K562 (cell line): Measurements from ENCODE around the gene OPRM1. TPM values are rescaled to one million over a fixed set of nuclear protein-coding genes. Genes with fewer than 3 reads are reported as not detected.

Experiments used
- ATAC-seq: fragments of 200-7000 bp; cut with Tn5 transposase; 3 replicates; pipeline ENCODE4 v1.9.1; 2020; ENCODE audit warnings: moderate library complexity
- BruUV-seq: library from RNA; stranded (reverse); fragments of 400-500 nt; replicated peaks from 2 replicates; lab custom pipeline; 2021; lab: Mats Ljungman, UMichigan
- CTCF ChIA-PET: fragments of 300-600 bp; formaldehyde crosslinking; extraction: SDS; loops from one replicate; lab custom pipeline; 2021; ENCODE audit warnings: low intra/inter-chr PET ratio; lab: Yijun Ruan, JAX
- POLR2A ChIA-PET: fragments of 300-600, 350-650 bp; sonication (Branson Sonifier 250); formaldehyde crosslinking; extraction: SDS; loops from one replicate; lab custom pipeline; 2021; ENCODE audit warnings: antibody characterized with exemption, inconsistent platforms; lab: Yijun Ruan, JAX
- DNase-seq, 4 experiments: peaks; one replicate each; pipeline versions ENCODE4 v3.0.0 to v3.0.0-alpha.2; 2011 to 2018; ENCODE audit warnings: low spot score in 3 of 4, mixed read lengths in 3 of 4; ENCODE audit errors: extremely low read depth in 1 of 4
- FAIRE-seq: peaks from 2 replicates; lab custom pipeline; 2011; peaks lifted over from hg19 to GRCh38; lab: Jason Lieb, UNC
- H2AFZ ChIP-seq: 2 replicates; pipeline ENCODE4 v1.6.0; 2011; ENCODE audit warnings: low read depth, low read length, control low read depth, inconsistent platforms
- H3K27ac ChIP-seq: fragments of 200-600 bp; 3 replicates; pipeline ENCODE4 v1.8.0; 2011; ENCODE audit warnings: low read depth, mild to moderate bottlenecking, control low read depth, inconsistent platforms, low read length, moderate library complexity, mixed read lengths; ENCODE audit errors: extremely low read depth
- H3K27me3 ChIP-seq, 2 experiments: fragments of 300-600 bp in 1 of 2; 2 replicates in 1 of 2; 3 replicates in 1 of 2; pipeline versions ENCODE4 v1.6.0 to v1.8.0; 2011; ENCODE audit warnings: inconsistent platforms in 2 of 2, low read length in 2 of 2, mild to moderate bottlenecking in 1 of 2, mixed read lengths in 1 of 2, moderate library complexity in 1 of 2; ENCODE audit not compliant: control insufficient read depth in 2 of 2, insufficient read depth in 2 of 2
- H3K36me3 ChIP-seq: fragments of 300-600 bp; 3 replicates; pipeline ENCODE4 v1.8.0; 2011; ENCODE audit warnings: mild to moderate bottlenecking, low read length, inconsistent platforms; ENCODE audit not compliant: control insufficient read depth, insufficient read depth
- H3K4me1 ChIP-seq, 2 experiments: fragments of 200-600 bp in 1 of 2; replicated peaks in 1 of 2; 2 replicates in 1 of 2; 3 replicates in 1 of 2; pipeline versions ENCODE4 v1.5.1 to v1.8.0; 2011; ENCODE audit warnings: inconsistent platforms in 2 of 2, low read length in 2 of 2, mild to moderate bottlenecking in 1 of 2, mixed read lengths in 1 of 2, moderate library complexity in 1 of 2; ENCODE audit not compliant: control insufficient read depth in 2 of 2, insufficient read depth in 2 of 2
- H3K4me2 ChIP-seq: 2 replicates; pipeline ENCODE4 v1.6.1; 2011; ENCODE audit warnings: low read length, control low read depth, inconsistent platforms, mixed read lengths; ENCODE audit not compliant: insufficient read depth
- H3K4me3 ChIP-seq: fragments of 200-600 bp; sonication (generic), shearing (Covaris generic); 2 replicates; pipeline ENCODE4 v1.5.1; 2016; ENCODE audit warnings: control low read depth, inconsistent platforms
- H3K79me2 ChIP-seq: fragments of 200-600 bp; 3 replicates; pipeline ENCODE4 v1.8.0; 2011; ENCODE audit warnings: low read length, inconsistent platforms; ENCODE audit not compliant: control insufficient read depth, insufficient read depth
- H3K9ac ChIP-seq, 2 experiments: 2 replicates each; pipeline versions ENCODE4 v1.6.0 to v1.6.1; 2011; ENCODE audit warnings: low read depth in 2 of 2, low read length in 2 of 2, control low read depth in 1 of 2, inconsistent platforms in 1 of 2, mild to moderate bottlenecking in 1 of 2, mixed read lengths in 1 of 2; ENCODE audit not compliant: insufficient read depth in 1 of 2
- H3K9me1 ChIP-seq: one replicate; pipeline ENCODE4 v1.6.0; 2011; ENCODE audit warnings: inconsistent platforms, mild to moderate bottlenecking, low read length, moderate library complexity; ENCODE audit not compliant: control insufficient read depth, insufficient read depth
- H3K9me3 ChIP-seq: replicated peaks from 2 replicates; pipeline ENCODE4 v1.5.1; 2011; ENCODE audit warnings: low read depth, low read length, inconsistent platforms; ENCODE audit not compliant: control insufficient read depth, insufficient read depth
- H4K20me1 ChIP-seq: replicated peaks from 2 replicates; pipeline ENCODE4 v1.6.1; 2011; ENCODE audit warnings: low read length, inconsistent platforms, mixed read lengths; ENCODE audit not compliant: control insufficient read depth, insufficient read depth
- ATF4 ChIP-seq: fragments of 450-650 bp; formaldehyde crosslinking; IDR thresholded peaks from 2 replicates; pipeline ENCODE4 v1.4.0; 2022; ENCODE audit warnings: mild to moderate bottlenecking, moderate library complexity
- CHD4 ChIP-seq: fragments of 200-600 bp; sonication (generic); IDR thresholded peaks from 3 replicates; pipeline ENCODE4 v1.6.1; 2012; ENCODE audit warnings: low read depth, mild to moderate bottlenecking, mixed read lengths, low read length, inconsistent platforms; ENCODE audit not compliant: insufficient read depth, insufficient replicate concordance, poor library complexity, severe bottlenecking
- CTCF ChIP-seq, 3 experiments: IDR thresholded peaks in 2 of 3; conservative IDR thresholded peaks in 1 of 3; 2 replicates each; pipeline ENCODE4 v1.5.1; 2011 to 2012; ENCODE audit warnings: low read length in 3 of 3, mild to moderate bottlenecking in 3 of 3, control low read depth in 2 of 3, improper control_type of control experiment in 1 of 3, inconsistent platforms in 1 of 3, low read depth in 1 of 3, mixed read lengths in 1 of 3, moderate library complexity in 1 of 3; ENCODE audit not compliant: insufficient read depth in 2 of 3
- DNMT1 ChIP-seq: fragments of 450-650 bp; IDR thresholded peaks from 2 replicates; pipeline ENCODE4 v1.6.1; 2016; ENCODE audit warnings: antibody characterized with exemption, mild to moderate bottlenecking
- ELF4 ChIP-seq: fragments of 450-650 bp; formaldehyde crosslinking; IDR thresholded peaks from 2 replicates; pipeline ENCODE4 v1.4.0; 2022; ENCODE audit warnings: missing genetic modification characterization
- PML ChIP-seq: IDR thresholded peaks from 2 replicates; pipeline ENCODE4 v1.6.1; 2012; ENCODE audit warnings: low read length, inconsistent platforms
- PPARD ChIP-seq: fragments of 250-450 bp; sonication (Bioruptor Pico); IDR thresholded peaks from 2 replicates; pipeline ENCODE4 v1.8.0; 2022; ENCODE audit warnings: inconsistent platforms, mild to moderate bottlenecking, moderate library complexity
- SMARCA4 ChIP-seq: fragments of 450-650 bp; IDR thresholded peaks from 2 replicates; pipeline ENCODE4 v1.6.1; 2016
- TCF3 ChIP-seq: sonication (generic); formaldehyde crosslinking; IDR thresholded peaks from 2 replicates; pipeline ENCODE4 v1.4.0; 2020; ENCODE audit warnings: mild to moderate bottlenecking, missing genetic modification reagents
- TCF7 ChIP-seq: sonication (generic); IDR thresholded peaks from 2 replicates; pipeline ENCODE4 v1.6.1; 2016; ENCODE audit warnings: antibody characterized with exemption, borderline replicate concordance
- ZBTB33 ChIP-seq: sonication (generic); formaldehyde crosslinking; IDR thresholded peaks from 2 replicates; pipeline ENCODE4 v1.8.1; 2023; ENCODE audit warnings: mild to moderate bottlenecking, missing genetic modification reagents
- ZEB2 ChIP-seq: fragments of 450-650 bp; IDR thresholded peaks from 2 replicates; pipeline ENCODE4 v1.6.1; 2016
- ZNF217 ChIP-seq: sonication (generic); formaldehyde crosslinking; IDR thresholded peaks from 2 replicates; pipeline ENCODE4 v1.8.0; 2022; ENCODE audit warnings: mild to moderate bottlenecking, missing genetic modification reagents
- ZNF589 ChIP-seq: fragments of 200-800 bp; sonication (Bioruptor generic); IDR thresholded peaks from 2 replicates; pipeline ENCODE4 v1.6.1; 2016; ENCODE audit warnings: low read depth, missing genetic modification characterization, missing compliant biosample characterization
- WGBS: fragments of 100-300 bp; shearing (Covaris generic); methylation state at CpG from one replicate; pipeline ENCODE4 v1.1.6; 2016; ENCODE audit warnings: low coverage, mixed read lengths; ENCODE audit not compliant: insufficient coverage; ENCODE audit errors: missing lambda C conversion rate; 5-methylcytosine and 5-hydroxymethylcytosine counted together
- in situ Hi-C: fragments of 300-500 bp; cut with MboI; formaldehyde crosslinking; loops from 4 replicates; pipeline ENCODE4 v1.15.0; 2018; ENCODE audit warnings: inconsistent platforms, mixed read lengths
- intact Hi-C: fragments of 100-400 bp; cut with micrococcal nuclease; formaldehyde crosslinking; loops from 2 replicates; pipeline ENCODE4 v1.14.2; 2022
- polyA plus RNA-seq, 8 experiments: library from polyadenylated mRNA; depleted of rRNA in 4 of 8; stranded (reverse) in 5 of 8; unstranded in 3 of 8; fragments of >200 nt; fragmentation: Nextera tagmentation in 2 of 8; fragmentation: Illumina TruSeq in 1 of 8; extraction: Ambion mirVana in 2 of 8; extraction: Trizol in 1 of 8; gene quantifications; 2 replicates each; pipeline versions ENCODE4 v1.2.1 to v1.2.3, GENCODE V29; 2011 to 2014; ENCODE audit warnings: inconsistent platforms in 1 of 8, missing spikeins in 1 of 8
- total RNA-seq, 7 experiments: library from RNA; depleted of rRNA in 6 of 7; stranded (reverse); fragments of >200 nt in 6 of 7; fragmentation: Illumina TruSeq in 2 of 7; extraction: Trizol in 2 of 7; gene quantifications; 2 replicates each; pipeline versions ENCODE4 v1.2.1 to v1.2.3, GENCODE V29; 2011 to 2021; ENCODE audit warnings: low replicate concordance in 1 of 7

OPRM1 gene
- total and polyA plus RNA-seq, 9 of the 15 experiments (the other 6 are each of a cell fraction or from before 2014, with no cell fraction given) = not detected

- no peaks in the 10 kb centered on the region for H4K20me1 ChIP-seq
- TF ChIP-seq SMARCA4 (no peak), DNMT1 (no peak), CTCF (IDR thresholded peaks at IDR 0.05 in 2 of 3, conservative IDR thresholded peaks at IDR 0.05 in 1 of 3; ENCODE audit: insufficient read depth in 2 of 3, low read depth in 1 of 3, low read length in 3 of 3) (no peak), ZNF217 (CRISPR knock-in tag) (no peak), ZBTB33 (no peak), TCF7 (no peak), ZNF589 (no peak), CHD4 (no peak), PML (no peak), TCF3 (CRISPR knock-in tag) (no peak), ZEB2 (no peak), ATF4 (CRISPR knock-in tag) (no peak), ELF4 (no peak), PPARD (CRISPR knock-in tag) (no peak)
- H2AFZ ChIP-seq = no peak overlapping the region
- no peaks in the 10 kb centered on the region for H3K79me2 ChIP-seq
- no peaks in the 10 kb centered on the region for H3K27me3 ChIP-seq
- POLR2A ChIA-PET = no interaction called here
- H3K27ac ChIP-seq = no peak overlapping the region
- ATAC-seq (no peak), DNase-seq (no peak), FAIRE-seq (no peak)
- H3K9me3 ChIP-seq = no peaks in the 10 kb centered on the region
- H3K4me3 ChIP-seq = no peak overlapping the region
- H3K9ac ChIP-seq = no peak overlapping the region
- H3K4me2 ChIP-seq = no peak overlapping the region
- in situ Hi-C loops = no loop called here
- 7% methylated on average over 3 of the region's 3 CpGs for WGBS
- intact Hi-C loops = no loop called here
- H3K36me3 ChIP-seq = no peaks in the 10 kb centered on the region
- H3K9me1 ChIP-seq = no peaks in the 10 kb centered on the region
- CTCF ChIA-PET = no interaction called here
- H3K4me1 ChIP-seq = no peaks in the 10 kb centered on the region
- BruUV-seq = no TSS peak
Measured at GRCh38 chr6:154209555-154209954, 170.5 kb downstream of the OPRM1 start.
